ENCODE measurements around the gene IGSF5. TPM values are rescaled to one million over a fixed set of nuclear protein-coding genes. Genes with fewer than 3 reads are reported as not detected.

Gene IGSF5
- total and polyA plus RNA-seq, 4 donors = 0.03 to 0.08 TPM; not detected in 2

DNA sequence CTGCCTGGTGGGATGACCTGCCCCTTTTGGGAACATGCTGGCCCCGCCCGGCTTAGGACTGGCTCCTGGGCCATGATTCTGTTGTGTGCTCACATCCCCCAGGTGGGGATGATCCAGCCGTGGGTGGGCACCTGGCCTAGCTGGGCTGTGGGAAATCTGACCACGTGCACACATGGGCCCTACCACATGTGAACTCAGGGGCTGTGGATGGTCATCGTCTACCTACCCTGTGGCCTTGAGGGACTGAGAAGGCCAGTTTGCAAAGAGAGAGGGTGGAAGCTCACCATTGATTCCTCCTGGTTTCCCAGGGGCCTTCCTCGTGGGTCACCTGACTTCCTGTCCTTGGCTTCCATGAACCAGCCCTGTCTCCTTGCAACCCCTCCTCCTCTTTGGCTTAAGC lies 102.9 kb downstream of the IGSF5 start:
- H3K27me3 ChIP-seq (ENCODE audit: control insufficient read depth in 4 of 4, insufficient read depth in 4 of 4, low read length in 3 of 4) = peaks cover 0 to 4% (median under 1%) of the 10 kb centered on the region in 4 donors
- H3K27ac ChIP-seq (ENCODE audit: low read depth in 1 of 2, low read length in 2 of 2) = no peak overlapping the region
- 77% methylated on average over 6 of the region's 6 CpGs for WGBS
- H3K4me1 ChIP-seq (ENCODE audit: control insufficient read depth in 4 of 4, insufficient read depth in 4 of 4, low read length in 3 of 4) = no peaks in the 10 kb centered on the region
- H3K9me3 ChIP-seq (ENCODE audit: control insufficient read depth in 4 of 4, low read length in 3 of 4) = no peaks in the 10 kb centered on the region
- H3K9ac ChIP-seq (ENCODE audit: low read depth in 1 of 2, low read length in 2 of 2) = no peak overlapping the region
- DNase-seq (ENCODE audit: low spot score) = no peak
- no peaks in the 10 kb centered on the region for H3K36me3 ChIP-seq (ENCODE audit: control insufficient read depth in 4 of 4, insufficient read depth in 3 of 4, low read depth in 1 of 4, low read length in 3 of 4)
- TF ChIP-seq YY1 (IDR thresholded peaks at IDR 0.05) (no peak), FOXA2 (IDR thresholded peaks at IDR 0.05) (no peak), EGR1 (IDR thresholded peaks at IDR 0.05; ENCODE audit: low read depth in 2 of 2) (no peak), SP1 (IDR thresholded peaks at IDR 0.05) (no peak), RAD21 (IDR thresholded peaks at IDR 0.05) (no peak), GABPA (IDR thresholded peaks at IDR 0.05 in 1 of 2, conservative IDR thresholded peaks at IDR 0.05 in 1 of 2) (no peak)
- TF ChIP-seq, protein P1, sequence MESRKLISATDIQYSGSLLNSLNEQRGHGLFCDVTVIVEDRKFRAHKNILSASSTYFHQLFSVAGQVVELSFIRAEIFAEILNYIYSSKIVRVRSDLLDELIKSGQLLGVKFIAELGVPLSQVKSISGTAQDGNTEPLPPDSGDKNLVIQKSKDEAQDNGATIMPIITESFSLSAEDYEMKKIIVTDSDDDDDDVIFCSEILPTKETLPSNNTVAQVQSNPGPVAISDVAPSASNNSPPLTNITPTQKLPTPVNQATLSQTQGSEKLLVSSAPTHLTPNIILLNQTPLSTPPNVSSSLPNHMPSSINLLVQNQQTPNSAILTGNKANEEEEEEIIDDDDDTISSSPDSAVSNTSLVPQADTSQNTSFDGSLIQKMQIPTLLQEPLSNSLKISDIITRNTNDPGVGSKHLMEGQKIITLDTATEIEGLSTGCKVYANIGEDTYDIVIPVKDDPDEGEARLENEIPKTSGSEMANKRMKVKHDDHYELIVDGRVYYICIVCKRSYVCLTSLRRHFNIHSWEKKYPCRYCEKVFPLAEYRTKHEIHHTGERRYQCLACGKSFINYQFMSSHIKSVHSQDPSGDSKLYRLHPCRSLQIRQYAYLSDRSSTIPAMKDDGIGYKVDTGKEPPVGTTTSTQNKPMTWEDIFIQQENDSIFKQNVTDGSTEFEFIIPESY (IDR thresholded peaks at IDR 0.05) = no peak
- TF ChIP-seq, protein P2, sequence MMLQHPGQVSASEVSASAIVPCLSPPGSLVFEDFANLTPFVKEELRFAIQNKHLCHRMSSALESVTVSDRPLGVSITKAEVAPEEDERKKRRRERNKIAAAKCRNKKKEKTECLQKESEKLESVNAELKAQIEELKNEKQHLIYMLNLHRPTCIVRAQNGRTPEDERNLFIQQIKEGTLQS (IDR thresholded peaks at IDR 0.05) = no peak
- H3K4me3 ChIP-seq (ENCODE audit: low read depth in 1 of 3, low read length in 3 of 3) = no peak overlapping the region

DNA sequence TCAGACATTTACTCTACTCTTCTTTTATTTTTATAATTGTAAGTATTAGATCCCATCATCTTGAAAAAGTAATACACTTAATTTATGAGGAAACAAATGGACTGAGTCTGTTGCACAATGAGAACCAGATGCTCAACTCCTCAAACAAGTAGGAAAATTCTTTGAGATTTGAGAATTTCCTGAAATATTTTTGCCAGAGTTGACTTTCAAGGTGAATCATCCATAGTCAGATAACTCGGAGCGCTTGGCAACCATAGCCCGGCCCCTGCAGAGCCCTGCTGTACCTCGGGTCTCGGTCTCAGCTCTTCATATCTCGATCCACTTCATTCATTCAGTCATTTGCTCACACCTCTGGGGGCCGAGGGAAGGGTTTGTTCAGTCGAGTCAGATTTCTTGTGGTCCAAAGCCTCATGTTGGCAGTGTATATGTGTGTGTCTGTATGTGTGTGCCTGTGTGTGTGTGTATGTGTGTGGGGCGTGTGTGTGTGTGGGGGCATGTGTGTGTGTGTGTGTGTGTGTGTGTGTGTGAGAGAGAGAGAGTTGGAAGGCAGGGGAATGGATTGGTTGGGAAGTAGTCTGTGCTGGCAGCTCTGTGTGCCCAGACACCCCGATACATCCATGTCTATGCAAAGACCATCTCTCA lies 104.2 kb downstream of the IGSF5 start:
- no peak overlapping the region for H3K4me3 ChIP-seq (ENCODE audit: low read depth in 1 of 3, low read length in 3 of 3)
- no peaks in the 10 kb centered on the region for H3K36me3 ChIP-seq (ENCODE audit: control insufficient read depth in 4 of 4, insufficient read depth in 3 of 4, low read depth in 1 of 4, low read length in 3 of 4)
- WGBS = 75% methylated on average over 10 of the region's 10 CpGs
- TF ChIP-seq, protein P3, sequence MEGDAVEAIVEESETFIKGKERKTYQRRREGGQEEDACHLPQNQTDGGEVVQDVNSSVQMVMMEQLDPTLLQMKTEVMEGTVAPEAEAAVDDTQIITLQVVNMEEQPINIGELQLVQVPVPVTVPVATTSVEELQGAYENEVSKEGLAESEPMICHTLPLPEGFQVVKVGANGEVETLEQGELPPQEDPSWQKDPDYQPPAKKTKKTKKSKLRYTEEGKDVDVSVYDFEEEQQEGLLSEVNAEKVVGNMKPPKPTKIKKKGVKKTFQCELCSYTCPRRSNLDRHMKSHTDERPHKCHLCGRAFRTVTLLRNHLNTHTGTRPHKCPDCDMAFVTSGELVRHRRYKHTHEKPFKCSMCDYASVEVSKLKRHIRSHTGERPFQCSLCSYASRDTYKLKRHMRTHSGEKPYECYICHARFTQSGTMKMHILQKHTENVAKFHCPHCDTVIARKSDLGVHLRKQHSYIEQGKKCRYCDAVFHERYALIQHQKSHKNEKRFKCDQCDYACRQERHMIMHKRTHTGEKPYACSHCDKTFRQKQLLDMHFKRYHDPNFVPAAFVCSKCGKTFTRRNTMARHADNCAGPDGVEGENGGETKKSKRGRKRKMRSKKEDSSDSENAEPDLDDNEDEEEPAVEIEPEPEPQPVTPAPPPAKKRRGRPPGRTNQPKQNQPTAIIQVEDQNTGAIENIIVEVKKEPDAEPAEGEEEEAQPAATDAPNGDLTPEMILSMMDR (IDR thresholded peaks at IDR 0.05; ENCODE audit: low read depth, low read length, missing input control) = no peak
- H3K27ac ChIP-seq (ENCODE audit: low read depth in 1 of 2, low read length in 2 of 2) = no peak overlapping the region
- H3K9ac ChIP-seq (ENCODE audit: low read depth in 1 of 2, low read length in 2 of 2) = no peak overlapping the region
- DNase-seq (ENCODE audit: low spot score) = no peak
- peaks cover 0 to 2% (median 0%) of the 10 kb centered on the region in 4 donors for H3K27me3 ChIP-seq (ENCODE audit: control insufficient read depth in 4 of 4, insufficient read depth in 4 of 4, low read length in 3 of 4)
- H3K4me1 ChIP-seq (ENCODE audit: control insufficient read depth in 4 of 4, insufficient read depth in 4 of 4, low read length in 3 of 4) = no peaks in the 10 kb centered on the region
- H3K9me3 ChIP-seq (ENCODE audit: control insufficient read depth in 4 of 4, low read length in 3 of 4) = no peaks in the 10 kb centered on the region

DNA sequence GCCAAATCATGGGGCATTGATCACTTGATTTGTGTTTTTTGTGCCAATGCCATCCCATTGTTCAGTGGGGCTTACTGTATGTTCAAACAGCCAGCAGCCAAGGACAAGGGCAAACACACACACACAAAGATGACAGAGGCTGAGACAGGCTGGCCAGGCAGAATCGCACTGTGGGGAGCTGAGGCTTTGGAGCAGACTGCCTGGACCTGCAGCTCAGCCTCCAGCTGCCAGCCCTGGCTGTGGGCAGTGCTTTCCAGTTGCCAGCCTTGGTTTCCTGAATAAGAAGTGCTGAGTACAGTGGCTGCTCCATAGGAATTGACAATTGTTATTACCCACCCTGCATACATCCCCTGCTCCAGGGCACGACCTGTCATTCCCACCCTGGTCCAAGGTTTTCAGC lies 105.3 kb downstream of the IGSF5 start:
- no peaks in the 10 kb centered on the region for H3K4me1 ChIP-seq (ENCODE audit: control insufficient read depth in 4 of 4, insufficient read depth in 4 of 4, low read length in 3 of 4)
- no peaks in the 10 kb centered on the region for H3K9me3 ChIP-seq (ENCODE audit: control insufficient read depth in 4 of 4, low read length in 3 of 4)
- 53% methylated on average over 2 of the region's 2 CpGs for WGBS
- no peak for DNase-seq (ENCODE audit: low spot score)
- no peak overlapping the region for H3K27ac ChIP-seq (ENCODE audit: low read depth in 1 of 2, low read length in 2 of 2)
- H3K36me3 ChIP-seq (ENCODE audit: control insufficient read depth in 4 of 4, insufficient read depth in 3 of 4, low read depth in 1 of 4, low read length in 3 of 4) = no peaks in the 10 kb centered on the region
- TF ChIP-seq HNF4A (conservative IDR thresholded peaks at IDR 0.05) (no peak), FOXA2 (IDR thresholded peaks at IDR 0.05) (no peak), RAD21 (IDR thresholded peaks at IDR 0.05) (no peak), SP1 (IDR thresholded peaks at IDR 0.05) (no peak), HNF4G (IDR thresholded peaks at IDR 0.05) (no peak), JUND (IDR thresholded peaks at IDR 0.05) (no peak), NR2F2 (IDR thresholded peaks at IDR 0.05) (no peak), TAF1 (conservative IDR thresholded peaks at IDR 0.05) (no peak), FOXA1 (IDR thresholded peaks at IDR 0.05) (no peak), GABPA (IDR thresholded peaks at IDR 0.05 in 1 of 2, conservative IDR thresholded peaks at IDR 0.05 in 1 of 2) (no peak)
- TF ChIP-seq, protein P4, sequence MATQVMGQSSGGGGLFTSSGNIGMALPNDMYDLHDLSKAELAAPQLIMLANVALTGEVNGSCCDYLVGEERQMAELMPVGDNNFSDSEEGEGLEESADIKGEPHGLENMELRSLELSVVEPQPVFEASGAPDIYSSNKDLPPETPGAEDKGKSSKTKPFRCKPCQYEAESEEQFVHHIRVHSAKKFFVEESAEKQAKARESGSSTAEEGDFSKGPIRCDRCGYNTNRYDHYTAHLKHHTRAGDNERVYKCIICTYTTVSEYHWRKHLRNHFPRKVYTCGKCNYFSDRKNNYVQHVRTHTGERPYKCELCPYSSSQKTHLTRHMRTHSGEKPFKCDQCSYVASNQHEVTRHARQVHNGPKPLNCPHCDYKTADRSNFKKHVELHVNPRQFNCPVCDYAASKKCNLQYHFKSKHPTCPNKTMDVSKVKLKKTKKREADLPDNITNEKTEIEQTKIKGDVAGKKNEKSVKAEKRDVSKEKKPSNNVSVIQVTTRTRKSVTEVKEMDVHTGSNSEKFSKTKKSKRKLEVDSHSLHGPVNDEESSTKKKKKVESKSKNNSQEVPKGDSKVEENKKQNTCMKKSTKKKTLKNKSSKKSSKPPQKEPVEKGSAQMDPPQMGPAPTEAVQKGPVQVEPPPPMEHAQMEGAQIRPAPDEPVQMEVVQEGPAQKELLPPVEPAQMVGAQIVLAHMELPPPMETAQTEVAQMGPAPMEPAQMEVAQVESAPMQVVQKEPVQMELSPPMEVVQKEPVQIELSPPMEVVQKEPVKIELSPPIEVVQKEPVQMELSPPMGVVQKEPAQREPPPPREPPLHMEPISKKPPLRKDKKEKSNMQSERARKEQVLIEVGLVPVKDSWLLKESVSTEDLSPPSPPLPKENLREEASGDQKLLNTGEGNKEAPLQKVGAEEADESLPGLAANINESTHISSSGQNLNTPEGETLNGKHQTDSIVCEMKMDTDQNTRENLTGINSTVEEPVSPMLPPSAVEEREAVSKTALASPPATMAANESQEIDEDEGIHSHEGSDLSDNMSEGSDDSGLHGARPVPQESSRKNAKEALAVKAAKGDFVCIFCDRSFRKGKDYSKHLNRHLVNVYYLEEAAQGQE (IDR thresholded peaks at IDR 0.05) = no peak
- TF ChIP-seq, protein P1 (IDR thresholded peaks at IDR 0.05) = no peak
- H3K4me3 ChIP-seq (ENCODE audit: low read depth in 1 of 3, low read length in 3 of 3) = no peak overlapping the region
- no peak overlapping the region for H3K9ac ChIP-seq (ENCODE audit: low read depth in 1 of 2, low read length in 2 of 2)
- peaks cover 0 to 2% (median 0%) of the 10 kb centered on the region in 4 donors for H3K27me3 ChIP-seq (ENCODE audit: control insufficient read depth in 4 of 4, insufficient read depth in 4 of 4, low read length in 3 of 4)
